H9 (cell line): ENCODE data around the gene FALEC. TPM values are rescaled to one million over a fixed set of nuclear protein-coding genes. Genes with fewer than 3 reads are reported as not detected.
A peak's percentile ranks its signal among the peaks of the same experiment; 100 is the strongest.

ENCODE experiments used
- DNase-seq: peaks from one replicate; pipeline ENCODE4 v3.0.0-alpha.2; 2017
- H2AFZ ChIP-seq: one replicate; pipeline ENCODE4 v1.6.1; 2013; ENCODE audit warnings: mild to moderate bottlenecking, low read length, control low read depth, moderate library complexity
- H2AK5ac ChIP-seq: 2 replicates; pipeline ENCODE4 v1.6.1; 2013; ENCODE audit warnings: low read length, control low read depth, mixed read lengths; ENCODE audit not compliant: insufficient read length
- H2BK120ac ChIP-seq: one replicate; pipeline ENCODE4 v1.6.1; 2013; ENCODE audit warnings: low read depth, mild to moderate bottlenecking, low read length, control low read depth, inconsistent platforms; ENCODE audit not compliant: poor library complexity, severe bottlenecking
- H2BK12ac ChIP-seq: 2 replicates; pipeline ENCODE4 v1.6.1; 2013; ENCODE audit warnings: low read length, control low read depth, mixed read lengths, low read depth; ENCODE audit not compliant: insufficient read length
- H2BK15ac ChIP-seq: 2 replicates; pipeline ENCODE4 v1.6.1; 2013; ENCODE audit warnings: low read depth, low read length, control low read depth
- H2BK20ac ChIP-seq: one replicate; pipeline ENCODE4 v1.6.1; 2013; ENCODE audit warnings: low read depth, mild to moderate bottlenecking, low read length, control low read depth, inconsistent platforms; ENCODE audit not compliant: poor library complexity, severe bottlenecking
- H2BK5ac ChIP-seq: 2 replicates; pipeline ENCODE4 v1.6.1; 2013; ENCODE audit warnings: low read length, control low read depth, mixed read lengths; ENCODE audit not compliant: insufficient read length
- H3K14ac ChIP-seq: 2 replicates; pipeline ENCODE4 v1.6.1; 2013; ENCODE audit warnings: low read length, control low read depth; ENCODE audit not compliant: insufficient read depth
- H3K18ac ChIP-seq: 2 replicates; pipeline ENCODE4 v1.6.1; 2013; ENCODE audit warnings: low read depth, mild to moderate bottlenecking, mixed read lengths, low read length, control low read depth; ENCODE audit not compliant: insufficient read length
- H3K23ac ChIP-seq: 2 replicates; pipeline ENCODE4 v1.6.1; 2013; ENCODE audit warnings: low read length, control low read depth, mixed read lengths, low read depth; ENCODE audit not compliant: insufficient read length
- H3K23me2 ChIP-seq: 2 replicates; pipeline ENCODE4 v1.6.1; 2013; ENCODE audit warnings: low read depth, mild to moderate bottlenecking, mixed read lengths, low read length, control low read depth; ENCODE audit not compliant: insufficient read length, poor library complexity, severe bottlenecking
- H3K27ac ChIP-seq: 2 replicates; pipeline ENCODE4 v1.5.1; 2013; ENCODE audit warnings: low read length, control low read depth, mixed read lengths, low read depth; ENCODE audit not compliant: insufficient read length
- H3K27me3 ChIP-seq: 2 replicates; pipeline ENCODE4 v1.6.1; 2013; ENCODE audit warnings: low read length, control low read depth, inconsistent platforms; ENCODE audit not compliant: insufficient read depth
- H3K4ac ChIP-seq: 2 replicates; pipeline ENCODE4 v1.6.1; 2013; ENCODE audit warnings: low read depth, mild to moderate bottlenecking, control low read depth, inconsistent platforms, low read length, moderate library complexity
- H3K4me1 ChIP-seq: 2 replicates; pipeline ENCODE4 v1.6.1; 2013; ENCODE audit warnings: low read length, control low read depth, inconsistent platforms; ENCODE audit not compliant: insufficient read depth
- H3K4me2 ChIP-seq: 2 replicates; pipeline ENCODE4 v1.6.1; 2013; ENCODE audit warnings: low read length, control low read depth, mixed read lengths; ENCODE audit not compliant: insufficient read length, insufficient read depth
- H3K56ac ChIP-seq: 2 replicates; pipeline ENCODE4 v1.6.1; 2013; ENCODE audit warnings: low read depth, mild to moderate bottlenecking, mixed read lengths, low read length, control low read depth; ENCODE audit not compliant: insufficient read length
- H3K79me1 ChIP-seq: 2 replicates; pipeline ENCODE4 v1.6.1; 2013; ENCODE audit warnings: low read depth, mild to moderate bottlenecking, moderate library complexity, low read length, control low read depth, inconsistent platforms; ENCODE audit not compliant: insufficient read depth, poor library complexity, severe bottlenecking
- H3K79me2 ChIP-seq: 2 replicates; pipeline ENCODE4 v1.6.1; 2013; ENCODE audit warnings: low read length, control low read depth, inconsistent platforms; ENCODE audit not compliant: insufficient read depth
- H3K9ac ChIP-seq: 2 replicates; pipeline ENCODE4 v1.6.1; 2013; ENCODE audit warnings: low read length, control low read depth, mixed read lengths; ENCODE audit not compliant: insufficient read length; ENCODE audit errors: extremely low read depth
- H3K9me3 ChIP-seq: one replicate; pipeline ENCODE4 v1.6.1; 2013; ENCODE audit warnings: low read depth, low read length, inconsistent platforms; ENCODE audit not compliant: control insufficient read depth
- H3T11ph ChIP-seq: one replicate; pipeline ENCODE4 v1.6.1; 2013; ENCODE audit warnings: mild to moderate bottlenecking, low read length, control low read depth, inconsistent platforms
- H4K20me1 ChIP-seq: one replicate; pipeline ENCODE4 v1.6.1; 2013; ENCODE audit not compliant: control insufficient read depth, insufficient read length, insufficient read depth
- H4K5ac ChIP-seq: 2 replicates; pipeline ENCODE4 v1.6.1; 2013; ENCODE audit warnings: low read depth, mild to moderate bottlenecking, mixed read lengths, low read length, control low read depth; ENCODE audit not compliant: insufficient read length
- H4K8ac ChIP-seq: replicated peaks from 2 replicates; pipeline ENCODE4 v1.6.1; 2013; ENCODE audit warnings: low read length, control low read depth, mixed read lengths, low read depth; ENCODE audit not compliant: insufficient read length
- H4K91ac ChIP-seq: 2 replicates; pipeline ENCODE4 v1.6.1; 2013; ENCODE audit warnings: low read depth, mild to moderate bottlenecking, moderate library complexity, mixed read lengths, low read length, control low read depth; ENCODE audit not compliant: insufficient read length
- H3K27ac Mint-ChIP-seq, 3 experiments: 2 replicates in 2 of 3; 3 replicates in 1 of 3; pipeline ENCODE4 v1.8.0; 2020 to 2021; ENCODE audit warnings: mixed read lengths in 3 of 3, mild to moderate bottlenecking in 1 of 3, moderate library complexity in 1 of 3
- H3K27me3 Mint-ChIP-seq: 2 replicates; pipeline ENCODE4 v1.8.0; 2021; ENCODE audit warnings: low read depth, mild to moderate bottlenecking, moderate library complexity, mixed read lengths
- H3K36me3 Mint-ChIP-seq, 3 experiments: 2 replicates in 2 of 3; 3 replicates in 1 of 3; pipeline ENCODE4 v1.8.0; 2020 to 2021; ENCODE audit warnings: low read depth in 3 of 3, mixed read lengths in 3 of 3; ENCODE audit not compliant: insufficient read depth in 1 of 3
- H3K4me1 Mint-ChIP-seq, 2 experiments: 2 replicates each; pipeline ENCODE4 v1.8.0; 2020; ENCODE audit warnings: mixed read lengths in 2 of 2
- H3K4me3 Mint-ChIP-seq, 2 experiments: 2 replicates in 1 of 2; 3 replicates in 1 of 2; pipeline ENCODE4 v1.8.0; 2020 to 2021; ENCODE audit warnings: mild to moderate bottlenecking in 2 of 2, mixed read lengths in 2 of 2, moderate library complexity in 1 of 2
- H3K9me3 Mint-ChIP-seq, 2 experiments: 2 replicates in 1 of 2; 3 replicates in 1 of 2; pipeline ENCODE4 v1.8.0; 2020; ENCODE audit warnings: mild to moderate bottlenecking in 2 of 2, mixed read lengths in 2 of 2, moderate library complexity in 1 of 2
- WGBS: extraction: QIAGEN DNeasy Blood & Tissue Kit; methylation state at CpG from one replicate; pipeline ENCODE4 v1.1.7; 2013; ENCODE audit warnings: missing lambda C conversion rate, low lambda C conversion rate, mixed read lengths; ENCODE audit not compliant: insufficient read length; ENCODE audit errors: extremely low coverage; 5-methylcytosine and 5-hydroxymethylcytosine counted together
- total RNA-seq: library from RNA; stranded (reverse); gene quantifications from 2 replicates; pipeline ENCODE4 v1.2.1, GENCODE V29; 2021
- TF ChIP-seq, protein P1 (sequence below): fragments of 200-600 bp; sonication (generic); conservative IDR thresholded peaks from 3 replicates; pipeline ENCODE4 v1.8.0; 2021; ENCODE audit warnings: antibody characterized with exemption, mild to moderate bottlenecking

The FALEC gene
- total RNA-seq, 1 experiment from 2014 or later = not detected

DNA sequence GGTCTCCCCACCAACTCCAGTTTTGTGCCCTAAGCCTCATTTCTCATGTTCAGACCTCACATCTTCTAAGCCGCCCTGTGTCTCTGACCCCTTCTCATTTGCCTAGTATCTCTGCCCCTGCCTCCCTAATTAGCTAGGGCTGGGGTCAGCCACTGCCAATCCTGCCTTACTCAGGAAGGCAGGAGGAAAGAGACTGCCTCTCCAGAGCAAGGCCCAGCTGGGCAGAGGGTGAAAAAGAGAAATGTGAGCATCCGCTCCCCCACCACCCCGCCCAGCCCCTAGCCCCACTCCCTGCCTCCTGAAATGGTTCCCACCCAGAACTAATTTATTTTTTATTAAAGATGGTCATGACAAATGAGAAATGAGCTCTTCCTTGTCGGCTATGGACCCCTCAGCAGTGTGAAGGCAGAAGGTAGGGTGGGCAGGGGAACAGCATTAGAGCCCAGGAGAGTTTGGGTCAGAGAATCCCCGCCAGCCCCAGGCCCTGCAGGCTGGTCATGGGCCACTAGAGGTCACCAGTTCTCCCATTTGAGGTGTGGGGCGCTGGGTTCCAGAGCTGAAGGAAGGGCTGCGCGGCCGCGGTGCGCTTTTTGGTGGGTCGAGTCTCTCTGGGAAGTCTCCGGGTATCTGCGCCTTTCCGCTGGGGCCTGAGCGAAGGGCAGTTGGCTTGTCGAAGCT lies 45.2 kb downstream of the FALEC start:
- H3K4ac ChIP-seq = no peak overlapping the region
- TF ChIP-seq, protein P1, sequence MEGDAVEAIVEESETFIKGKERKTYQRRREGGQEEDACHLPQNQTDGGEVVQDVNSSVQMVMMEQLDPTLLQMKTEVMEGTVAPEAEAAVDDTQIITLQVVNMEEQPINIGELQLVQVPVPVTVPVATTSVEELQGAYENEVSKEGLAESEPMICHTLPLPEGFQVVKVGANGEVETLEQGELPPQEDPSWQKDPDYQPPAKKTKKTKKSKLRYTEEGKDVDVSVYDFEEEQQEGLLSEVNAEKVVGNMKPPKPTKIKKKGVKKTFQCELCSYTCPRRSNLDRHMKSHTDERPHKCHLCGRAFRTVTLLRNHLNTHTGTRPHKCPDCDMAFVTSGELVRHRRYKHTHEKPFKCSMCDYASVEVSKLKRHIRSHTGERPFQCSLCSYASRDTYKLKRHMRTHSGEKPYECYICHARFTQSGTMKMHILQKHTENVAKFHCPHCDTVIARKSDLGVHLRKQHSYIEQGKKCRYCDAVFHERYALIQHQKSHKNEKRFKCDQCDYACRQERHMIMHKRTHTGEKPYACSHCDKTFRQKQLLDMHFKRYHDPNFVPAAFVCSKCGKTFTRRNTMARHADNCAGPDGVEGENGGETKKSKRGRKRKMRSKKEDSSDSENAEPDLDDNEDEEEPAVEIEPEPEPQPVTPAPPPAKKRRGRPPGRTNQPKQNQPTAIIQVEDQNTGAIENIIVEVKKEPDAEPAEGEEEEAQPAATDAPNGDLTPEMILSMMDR = peak; percentile 90
- H2AK5ac ChIP-seq = no peak overlapping the region
- H3K23me2 ChIP-seq = peaks cover 11% of the 10 kb centered on the region
- no peak overlapping the region for H3T11ph ChIP-seq
- no peak overlapping the region for H2BK5ac ChIP-seq
- H3K27ac ChIP-seq = peak overlapping the region; percentile 97
- no peak overlapping the region for H4K91ac ChIP-seq
- no peaks in the 10 kb centered on the region for H3K79me1 ChIP-seq
- peaks cover 0 to under 1% (median under 1%) of the 10 kb centered on the region in 3 experiments; a peak in 2 of 7 replicates for H3K36me3 Mint-ChIP-seq
- H3K18ac ChIP-seq = peak overlapping the region; percentile 90
- peak overlapping the region; percentile 99 to 100 (median 99) for H3K27ac Mint-ChIP-seq
- peaks cover 7% of the 10 kb centered on the region; the same call in 1 of the 2 replicates for H3K4me1 ChIP-seq
- H3K79me2 ChIP-seq = no peaks in the 10 kb centered on the region
- H4K8ac ChIP-seq = no peak overlapping the region
- no peak overlapping the region for H3K56ac ChIP-seq
- peak overlapping the region; percentile 94 for H3K4me2 ChIP-seq
- no peaks in the 10 kb centered on the region for H4K20me1 ChIP-seq
- peaks cover 39 to 52% of the 10 kb centered on the region in 2 experiments for H3K4me1 Mint-ChIP-seq
- no peaks in the 10 kb centered on the region; a peak in 1 of 5 replicates for H3K9me3 Mint-ChIP-seq
- H3K27me3 Mint-ChIP-seq = no peaks in the 10 kb centered on the region
- WGBS = no CpG with 5 or more reads among the region's 17 CpGs
- H2AFZ ChIP-seq = no peak overlapping the region
- peak overlapping the region; percentile 53 for H2BK12ac ChIP-seq
- DNase-seq = peak; percentile 92
- no peak overlapping the region for H2BK120ac ChIP-seq
- no peak overlapping the region for H2BK15ac ChIP-seq
- H4K5ac ChIP-seq = no peak overlapping the region
- H3K9me3 ChIP-seq = no peaks in the 10 kb centered on the region
- H3K23ac ChIP-seq = no peak overlapping the region
- no peaks in the 10 kb centered on the region for H3K27me3 ChIP-seq
- H2BK20ac ChIP-seq = no peak overlapping the region
- H3K4me3 Mint-ChIP-seq = peak overlapping the region; percentile 72 to 90
- peak overlapping the region; percentile 81 for H3K9ac ChIP-seq
- H3K14ac ChIP-seq = peak overlapping the region; percentile 83
